ENCODE data around the gene TMC5.

TMC5 gene

GRCh38 chr16:19434584-19434983, 16.9 kb downstream of the TMC5 start:
- H3K4me3 ChIP-seq (ENCODE audit: low read depth in 1 of 2, low read length in 2 of 2): no peak overlapping the region
- H3K9me3 ChIP-seq (ENCODE audit: control insufficient read depth in 1 of 2, low read length in 2 of 2): no peaks in the 10 kb centered on the region
- H3K36me3 ChIP-seq (ENCODE audit: control insufficient read depth in 1 of 2, insufficient read depth in 2 of 2, low read length in 2 of 2): no peaks in the 10 kb centered on the region
- H3K4me1 ChIP-seq (ENCODE audit: control insufficient read depth in 1 of 2, insufficient read depth in 2 of 2, low read length in 2 of 2): no peaks in the 10 kb centered on the region
- H3K27me3 ChIP-seq (ENCODE audit: low read depth, low read length): no peaks in the 10 kb centered on the region
- no peak overlapping the region for H3K27ac ChIP-seq (ENCODE audit: low read length)

DNA sequence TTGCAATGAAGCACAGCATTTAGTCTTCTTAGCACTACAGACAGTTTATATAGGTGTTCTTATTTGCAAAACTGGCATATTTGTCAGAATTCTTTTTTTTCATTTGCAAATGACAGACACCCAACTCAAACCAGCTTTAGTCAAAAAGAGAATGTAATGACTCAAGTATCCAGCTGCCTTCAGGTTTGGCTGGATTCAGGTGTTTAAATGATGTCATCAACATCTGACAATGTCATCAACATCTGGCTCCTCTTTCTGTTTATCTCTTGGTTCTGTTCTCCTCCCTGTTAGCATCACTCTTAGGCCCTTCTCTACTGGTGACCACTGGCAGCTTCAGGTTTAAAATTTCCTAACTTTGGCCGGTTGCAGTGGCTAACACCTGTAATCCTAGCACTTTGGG, 18.9 kb downstream of the TMC5 start:
- H3K27ac ChIP-seq (ENCODE audit: low read length): no peak overlapping the region

DNA sequence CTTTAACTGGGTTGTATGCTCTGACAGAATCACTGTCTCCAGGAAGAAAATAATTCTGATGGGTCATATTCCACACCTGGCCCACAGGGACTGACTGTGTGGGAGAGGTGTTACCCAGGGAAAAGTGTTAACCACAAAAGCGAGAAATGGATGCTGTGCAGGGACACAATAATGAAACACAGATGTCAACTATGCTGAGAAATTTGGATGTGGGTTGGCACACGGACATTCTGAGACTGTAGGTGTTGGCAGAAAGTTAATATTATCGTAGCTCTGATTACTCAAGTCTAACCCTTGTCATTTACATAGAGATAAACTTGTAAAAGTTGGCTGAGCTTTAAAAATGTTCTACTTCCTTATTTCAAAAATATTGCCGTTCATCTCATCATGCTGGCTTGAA, 19.6 kb downstream of the TMC5 start:
- Histone ChIP-seq H3K4me1 (ENCODE audit: control insufficient read depth in 1 of 2, insufficient read depth in 2 of 2, low read length in 2 of 2) (no peaks in the 10 kb centered on the region), H3K4me3 (ENCODE audit: low read depth in 1 of 2, low read length in 2 of 2) (no peak overlapping the region), H3K36me3 (ENCODE audit: control insufficient read depth in 1 of 2, insufficient read depth in 2 of 2, low read length in 2 of 2) (no peaks in the 10 kb centered on the region), H3K27me3 (ENCODE audit: low read depth, low read length) (no peaks in the 10 kb centered on the region), H3K27ac (ENCODE audit: low read length) (peak overlapping the region; percentile 32), H3K9me3 (ENCODE audit: control insufficient read depth in 1 of 2, low read length in 2 of 2) (no peaks in the 10 kb centered on the region)

More for the DNA sequence above, 18.9 kb downstream of the TMC5 start:
- H3K27me3 ChIP-seq (ENCODE audit: low read depth, low read length): no peaks in the 10 kb centered on the region
- no peaks in the 10 kb centered on the region for H3K36me3 ChIP-seq (ENCODE audit: control insufficient read depth in 1 of 2, insufficient read depth in 2 of 2, low read length in 2 of 2)
- no peaks in the 10 kb centered on the region for H3K4me1 ChIP-seq (ENCODE audit: control insufficient read depth in 1 of 2, insufficient read depth in 2 of 2, low read length in 2 of 2)
- H3K4me3 ChIP-seq (ENCODE audit: low read depth in 1 of 2, low read length in 2 of 2): no peak overlapping the region
- H3K9me3 ChIP-seq (ENCODE audit: control insufficient read depth in 1 of 2, low read length in 2 of 2): no peaks in the 10 kb centered on the region

- no peaks in the 10 kb centered on the region for H3K36me3 ChIP-seq (ENCODE audit: control insufficient read depth in 1 of 2, insufficient read depth in 2 of 2, low read length in 2 of 2)
- no peak overlapping the region for H3K4me3 ChIP-seq (ENCODE audit: low read depth in 1 of 2, low read length in 2 of 2)
- no peaks in the 10 kb centered on the region for H3K4me1 ChIP-seq (ENCODE audit: control insufficient read depth in 1 of 2, insufficient read depth in 2 of 2, low read length in 2 of 2)
- no peaks in the 10 kb centered on the region for H3K9me3 ChIP-seq (ENCODE audit: control insufficient read depth in 1 of 2, low read length in 2 of 2)
- no peaks in the 10 kb centered on the region for H3K27me3 ChIP-seq (ENCODE audit: low read depth, low read length)
- H3K27ac ChIP-seq (ENCODE audit: low read length): no peak overlapping the region
These were observed 21.1 kb downstream of the TMC5 start for GRCh38 chr16:19438739-19439138.

- Histone ChIP-seq H3K9me3 (ENCODE audit: control insufficient read depth in 1 of 2, low read length in 2 of 2) (no peaks in the 10 kb centered on the region), H3K36me3 (ENCODE audit: control insufficient read depth in 1 of 2, insufficient read depth in 2 of 2, low read length in 2 of 2) (no peaks in the 10 kb centered on the region), H3K4me1 (ENCODE audit: control insufficient read depth in 1 of 2, insufficient read depth in 2 of 2, low read length in 2 of 2) (no peaks in the 10 kb centered on the region), H3K27me3 (ENCODE audit: low read depth, low read length) (no peaks in the 10 kb centered on the region), H3K27ac (ENCODE audit: low read length) (no peak overlapping the region), H3K4me3 (ENCODE audit: low read depth in 1 of 2, low read length in 2 of 2) (no peak overlapping the region)
These were observed 21.8 kb downstream of the TMC5 start for GRCh38 chr16:19439483-19439882.

GRCh38 chr16:19443659-19444058, 26.0 kb downstream of the TMC5 start:
- Histone ChIP-seq H3K27ac (ENCODE audit: low read length) (no peak overlapping the region), H3K4me3 (ENCODE audit: low read depth in 1 of 2, low read length in 2 of 2) (no peak overlapping the region), H3K36me3 (ENCODE audit: control insufficient read depth in 1 of 2, insufficient read depth in 2 of 2, low read length in 2 of 2) (no peaks in the 10 kb centered on the region), H3K4me1 (ENCODE audit: control insufficient read depth in 1 of 2, insufficient read depth in 2 of 2, low read length in 2 of 2) (no peaks in the 10 kb centered on the region), H3K27me3 (ENCODE audit: low read depth, low read length) (no peaks in the 10 kb centered on the region), H3K9me3 (ENCODE audit: control insufficient read depth in 1 of 2, low read length in 2 of 2) (peaks cover 0 to 3% of the 10 kb centered on the region in 2 donors)

GRCh38 chr16:19446300-19446846, 28.7 kb downstream of the TMC5 start:
- Histone ChIP-seq H3K36me3 (ENCODE audit: control insufficient read depth in 1 of 2, insufficient read depth in 2 of 2, low read length in 2 of 2) (no peaks in the 10 kb centered on the region), H3K27ac (ENCODE audit: low read length) (no peak overlapping the region), H3K9me3 (ENCODE audit: control insufficient read depth in 1 of 2, low read length in 2 of 2) (peaks cover 0 to 3% of the 10 kb centered on the region in 2 donors), H3K4me1 (ENCODE audit: control insufficient read depth in 1 of 2, insufficient read depth in 2 of 2, low read length in 2 of 2) (no peaks in the 10 kb centered on the region), H3K27me3 (ENCODE audit: low read depth, low read length) (no peaks in the 10 kb centered on the region), H3K4me3 (ENCODE audit: low read depth in 1 of 2, low read length in 2 of 2) (no peak overlapping the region)

GRCh38 chr16:19446886-19447285, 29.2 kb downstream of the TMC5 start:
- Histone ChIP-seq H3K4me1 (ENCODE audit: control insufficient read depth in 1 of 2, insufficient read depth in 2 of 2, low read length in 2 of 2) (no peaks in the 10 kb centered on the region), H3K4me3 (ENCODE audit: low read depth in 1 of 2, low read length in 2 of 2) (no peak overlapping the region), H3K27ac (ENCODE audit: low read length) (no peak overlapping the region), H3K27me3 (ENCODE audit: low read depth, low read length) (no peaks in the 10 kb centered on the region), H3K9me3 (ENCODE audit: control insufficient read depth in 1 of 2, low read length in 2 of 2) (peaks cover 0 to 3% of the 10 kb centered on the region in 2 donors), H3K36me3 (ENCODE audit: control insufficient read depth in 1 of 2, insufficient read depth in 2 of 2, low read length in 2 of 2) (no peaks in the 10 kb centered on the region)

DNA sequence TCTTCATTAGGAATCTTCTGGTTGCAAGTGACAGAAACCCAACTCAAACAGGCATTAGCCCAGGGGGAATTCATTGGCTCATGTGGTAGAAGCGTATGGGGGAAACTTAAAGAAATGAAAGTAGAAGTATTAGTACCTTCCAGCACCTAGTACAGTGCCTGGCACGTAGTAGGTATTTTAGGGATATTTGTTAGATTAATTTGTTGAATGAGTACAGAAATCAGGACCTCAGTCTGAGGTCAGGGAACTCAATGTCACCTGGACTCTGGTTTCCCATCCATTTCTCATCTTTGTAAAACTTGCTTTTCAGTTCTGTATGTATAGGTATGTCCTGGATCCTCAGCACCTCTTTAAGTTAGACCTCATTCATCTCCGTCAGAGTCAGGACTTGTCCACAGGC, 32.5 kb downstream of the TMC5 start:
- no peaks in the 10 kb centered on the region for H3K4me1 ChIP-seq (ENCODE audit: control insufficient read depth in 1 of 2, insufficient read depth in 2 of 2, low read length in 2 of 2)
- no peak overlapping the region for H3K27ac ChIP-seq (ENCODE audit: low read length)
- H3K27me3 ChIP-seq (ENCODE audit: low read depth, low read length): no peaks in the 10 kb centered on the region
- H3K9me3 ChIP-seq (ENCODE audit: control insufficient read depth in 1 of 2, low read length in 2 of 2): peaks cover 0 to 3% of the 10 kb centered on the region in 2 donors
- H3K4me3 ChIP-seq (ENCODE audit: low read depth in 1 of 2, low read length in 2 of 2): no peak overlapping the region
- H3K36me3 ChIP-seq (ENCODE audit: control insufficient read depth in 1 of 2, insufficient read depth in 2 of 2, low read length in 2 of 2): peaks cover 0 to 3% of the 10 kb centered on the region in 2 donors

DNA sequence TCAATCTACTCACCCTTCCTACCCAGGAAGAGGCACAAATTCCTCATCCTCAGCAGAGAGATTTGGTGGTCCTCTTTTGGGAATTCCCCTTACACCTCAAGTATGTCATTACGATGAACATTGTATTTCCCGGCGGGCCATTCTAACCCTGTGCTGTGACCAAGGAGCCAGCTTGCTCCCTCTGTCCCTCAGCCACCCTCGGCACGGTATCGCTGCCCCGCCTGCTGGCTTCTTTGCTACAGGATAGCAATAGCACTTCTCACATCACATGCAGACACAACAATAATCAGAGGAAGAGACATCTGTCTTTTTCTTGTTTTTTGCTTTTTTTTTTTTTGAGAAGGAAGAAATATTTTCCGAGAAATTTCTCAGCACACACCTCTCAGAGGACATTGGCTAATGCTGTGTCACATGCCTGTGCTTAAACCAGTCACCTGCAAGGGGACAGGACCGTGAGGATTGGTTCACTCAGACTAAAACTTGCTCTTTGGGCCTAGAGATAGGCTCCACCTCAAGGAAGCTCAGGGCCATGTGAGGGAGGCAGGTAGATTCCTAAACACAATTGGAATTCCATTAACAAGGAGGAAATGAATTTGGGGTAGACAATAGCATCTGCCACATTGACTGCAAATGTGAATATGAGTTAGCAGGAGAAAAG, 41.2 kb downstream of the TMC5 start:
- Histone ChIP-seq H3K9me3 (ENCODE audit: control insufficient read depth in 1 of 2, low read length in 2 of 2) (no peaks in the 10 kb centered on the region), H3K27me3 (ENCODE audit: low read depth, low read length) (no peaks in the 10 kb centered on the region), H3K36me3 (ENCODE audit: control insufficient read depth in 1 of 2, insufficient read depth in 2 of 2, low read length in 2 of 2) (peaks cover 0 to 3% of the 10 kb centered on the region in 2 donors), H3K27ac (ENCODE audit: low read length) (no peak overlapping the region), H3K4me1 (ENCODE audit: control insufficient read depth in 1 of 2, insufficient read depth in 2 of 2, low read length in 2 of 2) (no peaks in the 10 kb centered on the region), H3K4me3 (ENCODE audit: low read depth in 1 of 2, low read length in 2 of 2) (no peak overlapping the region)

GRCh38 chr16:19460397-19460796, 42.7 kb downstream of the TMC5 start:
- Histone ChIP-seq H3K27ac (ENCODE audit: low read length) (no peak overlapping the region), H3K9me3 (ENCODE audit: control insufficient read depth in 1 of 2, low read length in 2 of 2) (no peaks in the 10 kb centered on the region), H3K4me3 (ENCODE audit: low read depth in 1 of 2, low read length in 2 of 2) (no peak overlapping the region), H3K36me3 (ENCODE audit: control insufficient read depth in 1 of 2, insufficient read depth in 2 of 2, low read length in 2 of 2) (no peaks in the 10 kb centered on the region), H3K27me3 (ENCODE audit: low read depth, low read length) (no peaks in the 10 kb centered on the region), H3K4me1 (ENCODE audit: control insufficient read depth in 1 of 2, insufficient read depth in 2 of 2, low read length in 2 of 2) (no peaks in the 10 kb centered on the region)

Data from muscle layer of duodenum (tissue), 2 donors.